Neural cell (in vitro differentiated cells): ENCODE measurements around the gene FLT1.

Source experiments
- CTCF ChIP-seq: fragments of 450-650 bp; IDR thresholded peaks from 2 replicates; pipeline ENCODE4 v1.5.1; 2014; ENCODE audit warnings: antibody characterized with exemption, mild to moderate bottlenecking, moderate library complexity; ENCODE audit not compliant: poor library complexity, severe bottlenecking
- EZH2 ChIP-seq: fragments of 200-600, 300-800 bp; shearing (Covaris generic), sonication (generic); IDR thresholded peaks from 2 replicates; pipeline ENCODE4 v1.6.1; 2014; ENCODE audit warnings: antibody characterized with exemption, low read length, borderline replicate concordance, mild to moderate bottlenecking; ENCODE audit not compliant: insufficient read depth, poor library complexity, severe bottlenecking
- POLR2AphosphoS5 ChIP-seq: IDR thresholded peaks from 2 replicates; pipeline ENCODE4 v1.6.1; 2012
- RAD21 ChIP-seq: fragments of 450-650 bp; conservative IDR thresholded peaks from 2 replicates; pipeline ENCODE4 v1.6.1; 2014; ENCODE audit warnings: antibody characterized with exemption, mild to moderate bottlenecking, moderate library complexity
- REST ChIP-seq: IDR thresholded peaks from 2 replicates; pipeline ENCODE4 v1.6.1; 2012; ENCODE audit warnings: borderline replicate concordance
- TAF1 ChIP-seq: IDR thresholded peaks from 2 replicates; pipeline ENCODE4 v1.6.1; 2012; ENCODE audit warnings: low read depth

- no peak for TF ChIP-seq CTCF
- TF ChIP-seq POLR2AphosphoS5, result no peak
- no peak for TF ChIP-seq TAF1
- no peak for TF ChIP-seq REST
- TF ChIP-seq EZH2, result no peak
- no peak for TF ChIP-seq RAD21
Measured at GRCh38 chr13:28349371-28349770, 145.6 kb downstream of the FLT1 start.
